ENCODE measurements around the gene ZMYM1. TPM values are rescaled to one million over a fixed set of nuclear protein-coding genes. Genes with fewer than 3 reads are reported as not detected.

The ZMYM1 gene
- total and polyA plus RNA-seq, 2 of the 8 experiments (the other 6 are each of a cell fraction or from before 2014, with no cell fraction given): 10.0 to 41.3 TPM

GRCh38 chr1:35126546-35126945 lies 47.4 kb downstream of the ZMYM1 start:
- Histone ChIP-seq H3K9ac (replicated peaks in 1 of 4; ENCODE audit: extremely low read depth in 1 of 4, low read depth in 3 of 4, low read length in 3 of 4) (no peak overlapping the region), H3K4me2 (ENCODE audit: insufficient read depth in 1 of 2, low read depth in 2 of 2, low read length in 2 of 2) (no peak overlapping the region), H4K20me1 (replicated peaks in 1 of 2; ENCODE audit: control insufficient read depth in 1 of 2, insufficient read depth in 2 of 2, low read length in 2 of 2) (no peaks in the 10 kb centered on the region), H3K79me1 (ENCODE audit: low read depth, low read length) (no peaks in the 10 kb centered on the region), H4K8ac (ENCODE audit: extremely low read depth, insufficient read depth, low read length) (no peak overlapping the region), H2BK5ac (ENCODE audit: low read depth, low read length) (no peak overlapping the region), H3K79me2 (ENCODE audit: control insufficient read depth in 1 of 2, insufficient read depth in 2 of 2, low read length in 2 of 2) (no peaks in the 10 kb centered on the region), H2BK20ac (ENCODE audit: low read length) (no peak overlapping the region), H2BK120ac (replicated peaks; ENCODE audit: low read depth, low read length) (no peak overlapping the region), H3K18ac (ENCODE audit: extremely low read depth, low read length) (no peak overlapping the region), H3K27ac (ENCODE audit: low read depth, low read length) (no peak overlapping the region), H2BK15ac (ENCODE audit: low read length) (no peak overlapping the region), H3K9me3 (ENCODE audit: insufficient read depth in 2 of 2, low read depth in 1 of 2, low read length in 1 of 2) (peaks cover 2 to 13% of the 10 kb centered on the region in 2 experiments; a peak in 1 of 4 replicates), H3K27me3 (replicated peaks in 1 of 4; ENCODE audit: control insufficient read depth in 3 of 4, extremely low read depth in 1 of 4, insufficient read depth in 3 of 4, low read length in 3 of 4) (no peaks in the 10 kb centered on the region), H3K4me3 (ENCODE audit: extremely low read depth in 1 of 4, insufficient read depth in 2 of 4, low read depth in 3 of 4, low read length in 4 of 4) (no peak overlapping the region), H3K56ac (replicated peaks; ENCODE audit: insufficient read length, low read depth, low read length) (no peak overlapping the region), H3K23ac (ENCODE audit: insufficient read length) (no peak overlapping the region), H4K91ac (replicated peaks; ENCODE audit: insufficient read length, low read length) (no peak overlapping the region), H2AK5ac (ENCODE audit: low read depth, low read length) (no peak overlapping the region), H3K4ac (replicated peaks; ENCODE audit: insufficient read length, low read depth, low read length) (no peak overlapping the region), H3K36me3 (ENCODE audit: control insufficient read depth in 2 of 4, insufficient read depth in 4 of 4, low read length in 3 of 4) (no peaks in the 10 kb centered on the region), H2AFZ (ENCODE audit: low read length) (no peak overlapping the region), H3K4me1 (replicated peaks in 1 of 4; ENCODE audit: control insufficient read depth in 3 of 4, insufficient read depth in 4 of 4, low read length in 3 of 4) (no peaks in the 10 kb centered on the region), H3K23me2 (ENCODE audit: low read depth, low read length) (no peaks in the 10 kb centered on the region), H2BK12ac (ENCODE audit: low read depth, low read length) (no peak overlapping the region), H3K14ac (ENCODE audit: insufficient read length) (no peak overlapping the region), H4K5ac (ENCODE audit: insufficient read length, low read depth, low read length) (no peak overlapping the region)
- DNase-seq (ENCODE audit: low read depth in 1 of 2, low spot score in 2 of 2): no peak
- POLR2A ChIA-PET (ENCODE audit: partially characterized antibody): no interaction called here
- WGBS, 2 experiments (ENCODE audit: extremely low coverage in 1 of 2, insufficient coverage in 1 of 2, insufficient read length in 1 of 2, insufficient replicate concordance in 2 of 2, low coverage in 1 of 2, low lambda C conversion rate in 2 of 2, missing lambda C conversion rate in 1 of 2): 88% methylated on average over 1 of the region's 1 CpG; no CpG with 5 or more reads in 1 of the 2 experiments
- TF ChIP-seq MAFK (IDR thresholded peaks at IDR 0.05; ENCODE audit: low read depth, low read length): no peak
- no peak for TF ChIP-seq RFX5 (IDR thresholded peaks at IDR 0.05; ENCODE audit: borderline replicate concordance, low read depth, low read length)
- no peak for FAIRE-seq
- CTCF ChIA-PET (ENCODE audit: partially characterized antibody): no interaction called here
